H7 (cell line): Measurements from ENCODE around the gene ETV6. TPM values are rescaled to one million over a fixed set of nuclear protein-coding genes. Genes with fewer than 3 reads are reported as not detected.

Source experiments
- DNase-seq: peaks from one replicate; pipeline ENCODE4 v3.0.0; 2012
- H3K27me3 ChIP-seq: 2 replicates; pipeline ENCODE4 v1.6.0; 2011; ENCODE audit warnings: mild to moderate bottlenecking, low read length; ENCODE audit not compliant: control insufficient read depth, insufficient read depth
- H3K36me3 ChIP-seq: replicated peaks from 2 replicates; pipeline ENCODE4 v1.5.1; 2011; ENCODE audit warnings: low read length; ENCODE audit not compliant: control insufficient read depth, insufficient read depth
- H3K4me3 ChIP-seq: 2 replicates; pipeline ENCODE4 v1.5.1; 2011; ENCODE audit warnings: low read depth, mild to moderate bottlenecking, control low read depth, low read length, moderate library complexity; ENCODE audit not compliant: insufficient read depth
- total RNA-seq: library from RNA; depleted of rRNA; stranded (reverse); fragments of >200 nt; shearing (Covaris generic); gene quantifications from 2 replicates; pipeline ENCODE4 v1.2.3, GENCODE V29; 2014

Gene ETV6
- total RNA-seq, 1 experiment from 2014 or later, result 5.7 TPM

DNA sequence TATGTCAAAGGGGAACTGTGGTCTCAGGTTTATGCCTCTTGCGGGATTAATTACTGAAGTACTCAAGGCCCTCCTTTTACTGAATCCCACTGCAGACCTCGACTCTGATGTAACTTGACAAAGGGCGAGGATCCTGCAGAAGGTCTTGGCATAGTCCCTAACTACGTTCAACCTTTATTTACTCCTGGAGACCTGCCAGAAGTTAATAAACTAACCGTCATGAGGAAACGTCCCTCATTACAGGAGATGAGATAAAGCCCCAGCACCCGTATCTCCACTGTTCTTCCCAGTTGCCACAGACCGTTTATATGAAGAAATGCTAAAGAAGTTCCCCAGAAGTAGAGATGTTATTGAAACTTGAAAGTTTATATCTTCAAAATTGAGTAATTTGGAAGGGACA lies 190.9 kb downstream of the ETV6 start:
- H3K27me3 ChIP-seq, result no peaks in the 10 kb centered on the region
- no peak overlapping the region for H3K4me3 ChIP-seq
- no peak for DNase-seq
- no peaks in the 10 kb centered on the region for H3K36me3 ChIP-seq

DNA sequence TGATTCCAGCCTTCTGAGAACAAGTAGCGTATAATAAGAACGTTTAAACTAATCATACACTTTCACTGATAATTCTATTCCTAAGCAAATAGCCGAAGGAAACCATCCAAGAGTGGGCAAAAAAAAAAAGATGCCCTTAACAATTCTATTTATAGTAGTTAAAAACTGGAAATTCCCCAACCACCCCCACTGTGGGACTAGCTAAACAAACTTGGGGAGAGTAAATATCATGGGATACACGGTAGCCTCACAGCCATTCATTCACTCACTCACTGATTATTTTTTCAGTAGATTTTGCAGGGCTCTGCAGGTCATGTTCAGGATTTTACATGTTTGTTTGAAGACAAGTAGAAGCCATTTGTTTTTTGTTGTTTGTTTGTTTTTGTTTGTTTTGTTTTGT lies 197.0 kb downstream of the ETV6 start:
- Histone ChIP-seq H3K27me3 (no peaks in the 10 kb centered on the region), H3K36me3 (no peaks in the 10 kb centered on the region), H3K4me3 (no peak overlapping the region)
- DNase-seq, result no peak

DNA sequence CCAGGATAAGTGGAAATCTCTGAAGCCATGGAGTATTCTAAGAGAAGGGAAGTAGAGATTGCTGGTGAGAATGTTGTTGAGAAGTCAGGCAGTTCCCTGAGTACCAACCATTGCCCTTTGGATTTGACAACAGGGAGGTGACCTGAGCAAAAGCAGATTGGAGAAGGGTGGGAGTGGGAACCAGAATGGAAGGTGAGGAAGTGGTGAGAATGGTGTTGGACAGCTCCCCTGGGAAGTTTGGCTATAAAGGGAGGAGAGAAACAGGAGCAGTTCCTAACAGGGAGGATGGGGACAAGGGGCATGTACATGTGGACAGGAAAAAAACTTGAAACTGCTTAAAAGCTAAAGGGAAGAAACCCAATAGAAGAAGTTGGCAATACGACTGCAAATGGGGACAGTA lies 198.1 kb downstream of the ETV6 start:
- DNase-seq, result no peak
- no peaks in the 10 kb centered on the region for H3K36me3 ChIP-seq
- no peak overlapping the region for H3K4me3 ChIP-seq
- no peaks in the 10 kb centered on the region for H3K27me3 ChIP-seq

DNA sequence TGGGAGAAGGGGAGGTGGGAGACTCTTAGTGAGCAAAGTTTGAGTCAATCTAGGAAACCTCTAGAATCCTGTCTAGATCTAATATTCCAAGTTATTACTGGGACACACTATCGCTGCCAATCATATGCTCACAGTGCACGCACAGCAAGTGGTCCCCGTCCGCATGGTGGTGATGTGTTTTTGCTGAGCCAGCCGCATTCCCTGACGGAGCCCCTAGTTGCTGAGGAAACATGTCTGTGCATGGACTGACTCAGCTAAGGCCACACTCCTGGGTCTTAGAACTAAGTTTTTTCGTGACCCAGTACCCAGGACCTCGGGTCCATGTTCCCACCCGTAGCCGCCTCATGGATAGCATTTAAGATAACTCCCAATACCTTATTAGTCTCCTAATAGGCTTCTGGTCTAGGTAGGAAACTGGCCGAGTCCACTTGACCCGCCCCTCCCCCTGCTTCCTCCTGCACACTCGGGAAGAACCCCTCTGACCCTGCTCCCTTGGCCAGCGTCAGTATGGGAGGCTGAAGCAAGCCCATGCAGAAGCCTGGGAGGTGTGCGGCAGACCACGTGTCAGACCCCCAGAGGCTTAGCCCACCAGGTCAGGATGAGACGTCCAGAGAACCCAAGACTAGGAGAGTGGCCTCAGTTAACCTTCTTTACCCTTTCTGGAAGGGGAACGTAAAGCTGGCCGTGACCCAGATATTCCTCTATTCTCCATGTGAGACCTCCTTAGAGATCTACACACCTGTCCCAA lies 200.5 kb downstream of the ETV6 start:
- DNase-seq, result no peak
- H3K4me3 ChIP-seq, result no peak overlapping the region
- no peaks in the 10 kb centered on the region for H3K27me3 ChIP-seq
- H3K36me3 ChIP-seq, result no peaks in the 10 kb centered on the region

DNA sequence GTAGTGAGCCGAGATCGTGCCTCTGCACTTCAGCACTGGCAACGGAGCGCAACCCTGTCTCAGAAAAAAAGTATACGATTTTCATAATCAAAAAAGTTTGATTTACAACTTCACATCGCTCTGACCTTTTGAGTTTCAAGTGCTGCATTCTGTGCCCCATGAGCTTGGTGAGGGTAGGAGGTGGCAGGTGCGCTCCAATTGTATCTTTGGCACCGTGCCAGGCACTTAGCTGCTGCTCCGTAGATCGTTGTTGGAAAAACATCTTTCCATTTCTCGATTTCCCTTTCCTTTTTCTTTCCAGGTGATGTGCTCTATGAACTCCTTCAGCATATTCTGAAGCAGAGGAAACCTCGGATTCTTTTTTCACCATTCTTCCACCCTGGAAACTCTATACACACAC lies 203.7 kb downstream of the ETV6 start:
- no peak for DNase-seq
- no peaks in the 10 kb centered on the region for H3K27me3 ChIP-seq
- no peak overlapping the region for H3K4me3 ChIP-seq
- no peaks in the 10 kb centered on the region for H3K36me3 ChIP-seq

DNA sequence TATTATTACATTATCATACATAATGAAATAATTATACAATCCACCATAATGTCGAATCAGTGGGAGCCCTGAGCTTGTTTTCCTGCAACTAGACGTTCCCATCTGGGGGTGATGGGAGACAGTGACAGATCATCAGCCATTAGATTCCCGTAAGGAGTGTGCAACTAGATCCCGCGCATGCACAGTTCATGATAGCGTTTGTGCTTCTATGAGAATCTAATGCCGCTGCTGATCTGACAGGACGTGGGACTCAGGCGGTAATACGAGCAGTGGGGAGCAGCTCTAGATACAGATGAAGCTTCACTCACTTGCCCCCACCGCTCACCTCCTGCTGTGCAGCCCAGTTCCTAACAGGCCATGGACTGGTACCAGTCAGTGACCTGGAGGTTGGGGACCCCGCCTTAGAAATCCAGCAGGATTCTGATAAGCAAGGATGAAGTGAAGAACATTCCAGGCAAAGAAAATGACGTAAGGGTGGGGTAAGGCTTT lies 204.6 kb downstream of the ETV6 start:
- no peak for DNase-seq
- Histone ChIP-seq H3K4me3 (no peak overlapping the region), H3K27me3 (no peaks in the 10 kb centered on the region), H3K36me3 (no peaks in the 10 kb centered on the region)

DNA sequence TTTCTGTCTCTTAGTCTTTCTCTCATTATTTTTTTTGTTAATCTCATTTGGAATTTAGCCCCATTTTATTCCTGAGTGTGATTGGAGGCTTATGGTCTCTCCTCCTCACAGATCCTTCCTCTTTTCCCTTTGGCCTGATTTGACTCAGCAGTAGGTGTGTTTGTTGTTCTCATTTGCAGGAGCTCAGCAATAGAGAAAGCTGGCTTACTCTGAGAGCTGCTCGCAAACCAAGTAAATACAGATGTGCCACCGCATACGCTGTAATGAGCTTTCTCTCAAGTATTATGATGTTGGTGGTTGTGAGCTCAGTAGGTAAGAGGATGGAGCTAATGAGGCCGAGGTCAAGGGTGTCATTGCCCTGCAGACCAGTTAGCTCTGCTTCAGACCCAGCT lies 206.5 kb downstream of the ETV6 start:
- no peaks in the 10 kb centered on the region for H3K36me3 ChIP-seq
- DNase-seq, result peak; percentile 34
- H3K4me3 ChIP-seq, result no peak overlapping the region
- H3K27me3 ChIP-seq, result no peaks in the 10 kb centered on the region

DNA sequence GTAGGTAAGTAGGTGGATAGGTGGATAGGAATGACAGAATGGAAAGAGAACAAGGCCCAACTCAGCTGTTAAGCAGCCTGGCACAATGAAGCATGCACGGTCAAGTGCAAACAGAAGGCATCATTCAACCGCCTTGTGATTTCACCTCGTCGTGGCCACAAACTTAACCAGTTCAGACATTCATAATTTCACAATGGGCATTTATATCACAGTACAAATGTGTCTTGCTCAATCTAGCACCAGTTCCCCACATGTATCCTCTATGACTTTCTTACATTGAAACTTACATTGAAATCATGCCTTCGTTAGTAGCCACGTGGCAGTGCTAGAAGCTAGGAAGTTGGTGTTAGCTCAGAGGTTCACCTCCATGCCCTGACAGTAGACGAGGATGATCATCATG lies 207.5 kb downstream of the ETV6 start:
- Histone ChIP-seq H3K4me3 (no peak overlapping the region), H3K36me3 (no peaks in the 10 kb centered on the region), H3K27me3 (no peaks in the 10 kb centered on the region)
- DNase-seq, result no peak

DNA sequence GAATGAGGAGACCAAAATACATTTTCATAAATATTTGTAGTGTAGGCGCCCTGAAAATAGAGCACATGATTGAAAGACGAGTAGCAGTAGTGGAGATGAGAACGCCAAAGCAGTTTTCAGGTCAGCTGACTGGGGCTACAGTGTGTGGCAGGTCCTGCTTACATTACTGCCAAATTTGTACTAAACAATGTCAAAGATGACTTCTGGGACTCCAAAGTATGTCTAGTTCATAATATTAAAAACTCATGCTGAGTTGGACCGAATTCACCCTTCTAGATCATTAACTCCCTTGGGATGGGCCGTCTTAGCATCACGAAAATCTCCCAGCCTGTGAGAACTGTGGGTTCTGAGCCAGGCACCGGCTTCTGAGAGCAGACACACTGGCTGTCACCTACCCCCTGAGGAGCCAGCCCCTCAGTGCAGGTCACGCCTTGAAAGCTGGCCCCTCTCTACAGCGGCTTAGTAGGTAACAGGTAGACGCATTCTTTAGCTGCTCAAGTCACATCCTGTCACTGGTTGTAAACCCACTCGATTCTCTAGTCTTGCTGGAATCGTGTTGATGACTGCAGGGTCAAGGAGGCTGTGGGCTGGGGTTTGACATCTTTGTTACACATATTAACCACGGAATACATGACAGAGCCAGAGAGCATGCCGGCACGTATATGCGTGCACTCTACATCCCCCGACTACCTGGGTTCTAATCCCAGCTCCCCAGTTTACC lies 210.4 kb downstream of the ETV6 start:
- Histone ChIP-seq H3K4me3 (no peak overlapping the region), H3K27me3 (no peaks in the 10 kb centered on the region), H3K36me3 (no peaks in the 10 kb centered on the region)
- DNase-seq, result no peak

DNA sequence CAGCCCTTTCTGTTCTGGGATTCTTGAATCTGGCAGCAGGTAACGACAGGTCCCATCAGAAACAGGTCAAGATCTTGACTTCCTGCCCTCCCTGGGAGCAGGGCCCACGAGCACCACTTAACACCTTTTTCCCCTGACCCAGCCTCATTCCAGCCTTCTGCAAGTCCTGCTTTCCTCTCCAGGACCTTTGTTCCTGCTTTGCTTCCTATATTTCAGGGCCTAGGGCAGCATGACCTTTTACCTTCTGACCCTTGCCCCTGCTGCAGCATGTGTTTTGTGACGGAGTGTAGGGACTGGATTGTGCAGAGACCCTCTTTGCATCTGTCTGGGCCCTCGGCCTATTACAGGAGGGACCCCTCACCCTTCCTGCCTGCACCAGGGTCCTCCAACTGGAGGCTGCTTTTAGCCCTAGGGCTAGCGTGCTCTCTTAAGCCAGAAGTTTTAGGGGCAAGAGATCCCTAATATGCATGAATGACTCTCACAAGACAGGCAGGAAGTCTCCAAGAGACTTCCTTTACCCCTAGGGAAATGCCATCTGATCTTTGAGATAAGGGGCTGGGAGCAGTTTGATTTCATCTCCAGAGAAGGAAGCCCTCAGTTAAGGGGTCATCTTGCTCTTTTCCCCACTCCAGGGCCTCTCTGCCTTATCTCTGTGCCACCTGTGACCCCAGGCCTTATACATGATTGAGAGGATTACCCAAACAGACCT lies 211.8 kb downstream of the ETV6 start:
- Histone ChIP-seq H3K36me3 (no peaks in the 10 kb centered on the region), H3K4me3 (no peak overlapping the region), H3K27me3 (no peaks in the 10 kb centered on the region)
- DNase-seq, result no peak

DNA sequence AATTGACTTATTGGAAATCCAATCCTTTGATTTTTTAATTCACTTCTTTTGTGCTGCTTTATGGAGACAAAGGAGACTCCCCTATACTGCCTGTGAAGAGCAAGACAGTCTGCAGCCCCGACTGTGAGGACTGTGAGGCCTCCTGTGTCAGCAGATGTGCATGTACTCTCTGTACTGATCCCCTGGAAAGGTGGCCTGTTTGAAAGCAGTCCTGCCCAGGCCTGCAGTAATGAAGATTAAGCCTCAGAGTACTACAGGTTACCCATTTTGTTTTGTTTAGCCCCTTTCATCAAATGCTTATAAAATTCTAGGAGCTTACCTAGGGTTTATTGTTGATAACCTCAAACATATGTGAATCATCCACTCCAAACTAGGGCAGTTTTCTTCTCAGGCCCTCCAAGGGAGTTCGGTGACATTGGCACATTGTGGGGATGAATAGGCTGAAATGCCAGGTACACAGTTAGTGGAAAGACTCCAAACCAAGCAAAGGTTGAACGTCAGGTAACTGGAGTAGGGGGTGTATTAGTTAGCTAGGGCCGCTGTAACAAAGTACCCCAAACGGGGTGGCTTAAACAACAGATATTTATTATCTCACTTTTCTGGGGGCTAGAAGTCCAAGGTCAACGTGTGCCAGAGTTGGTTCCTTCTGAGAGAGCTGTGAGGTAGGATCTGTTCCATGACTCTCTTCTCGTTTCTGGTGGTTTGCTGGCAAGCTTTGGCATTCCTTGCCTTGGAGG lies 212.6 kb downstream of the ETV6 start:
- H3K27me3 ChIP-seq, result no peaks in the 10 kb centered on the region
- H3K4me3 ChIP-seq, result no peak overlapping the region
- DNase-seq, result no peak
- H3K36me3 ChIP-seq, result no peaks in the 10 kb centered on the region

DNA sequence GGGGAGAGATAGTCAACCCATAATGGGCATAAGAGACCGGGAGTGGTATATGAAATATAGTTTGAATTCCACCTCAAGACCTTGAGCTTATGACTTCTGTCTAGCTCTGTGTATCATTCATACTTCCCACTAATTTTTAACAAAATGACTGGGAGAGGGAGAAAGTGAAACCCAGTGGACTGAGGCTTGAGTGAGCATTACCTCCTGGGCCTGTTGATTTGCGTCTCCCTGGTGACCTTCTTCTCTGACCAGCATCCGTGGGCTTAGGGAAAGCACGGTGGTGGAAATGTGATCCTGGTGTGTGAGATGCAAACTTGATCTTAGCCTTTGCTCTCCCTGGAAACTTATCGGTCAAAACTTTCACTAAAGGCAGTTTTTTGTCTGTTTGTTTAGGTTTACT lies 213.3 kb downstream of the ETV6 start:
- Histone ChIP-seq H3K36me3 (no peaks in the 10 kb centered on the region), H3K27me3 (no peaks in the 10 kb centered on the region), H3K4me3 (no peak overlapping the region)
- DNase-seq, result no peak

DNA sequence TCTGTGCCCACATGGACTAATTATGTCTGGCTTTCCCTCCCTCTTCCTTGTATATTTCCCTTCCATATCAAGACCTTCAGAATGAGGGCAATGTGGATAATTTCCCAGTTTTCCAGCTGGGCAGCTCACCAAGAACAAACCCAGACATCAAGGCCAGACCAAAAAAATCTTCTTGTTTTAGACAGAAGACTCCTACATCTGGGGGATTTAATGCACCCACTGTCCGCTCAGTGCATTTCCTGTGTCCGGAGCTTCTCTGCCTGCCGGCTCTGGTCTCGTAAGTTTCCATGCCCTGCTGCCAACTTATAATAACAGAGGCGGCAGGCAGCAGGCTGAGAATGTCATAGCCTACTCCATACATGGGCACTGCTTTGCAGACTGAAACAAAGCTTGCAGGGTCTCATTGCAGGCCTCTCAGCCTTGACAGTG lies 214.0 kb downstream of the ETV6 start:
- no peak for DNase-seq
- H3K27me3 ChIP-seq, result no peaks in the 10 kb centered on the region
- no peak overlapping the region for H3K4me3 ChIP-seq
- H3K36me3 ChIP-seq, result no peaks in the 10 kb centered on the region

DNA sequence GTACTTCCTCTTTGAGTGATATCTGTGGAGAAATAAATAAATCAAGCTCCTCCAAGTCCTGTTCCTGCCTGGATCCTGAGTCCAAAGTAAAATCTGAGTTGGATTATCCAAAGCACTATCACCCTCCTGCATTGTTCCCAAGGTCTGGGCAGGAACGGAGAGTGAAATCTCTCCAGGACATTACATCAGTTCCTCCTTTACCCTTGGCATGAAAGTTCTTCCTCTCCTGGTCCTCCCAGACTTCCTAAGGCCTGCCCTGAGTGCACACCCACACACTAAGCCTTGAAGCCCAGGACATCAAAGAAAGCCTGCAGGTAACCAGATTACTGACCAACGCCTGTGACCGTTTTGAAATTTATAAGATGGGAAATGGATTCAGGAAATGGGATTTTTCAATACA lies 214.5 kb downstream of the ETV6 start:
- no peak for DNase-seq
- Histone ChIP-seq H3K36me3 (no peaks in the 10 kb centered on the region), H3K4me3 (no peak overlapping the region), H3K27me3 (no peaks in the 10 kb centered on the region)
